Breast epithelium (tissue), 3 donors: ENCODE data around the gene INPP4A.

Source experiments
- POLR2A ChIP-seq: fragments of 450-650 bp; IDR thresholded peaks from one replicate; pipeline ENCODE4 v1.6.1; 2016; ENCODE audit warnings: antibody characterized with exemption, mild to moderate bottlenecking, moderate library complexity
- TF ChIP-seq, protein P1 (sequence below), 3 donors: fragments of 450-650 bp; IDR thresholded peaks; one replicate each; pipeline ENCODE4 v1.5.1; 2016 to 2017; ENCODE audit warnings: antibody characterized with exemption in 3 of 3, mild to moderate bottlenecking in 3 of 3, moderate library complexity in 3 of 3

DNA sequence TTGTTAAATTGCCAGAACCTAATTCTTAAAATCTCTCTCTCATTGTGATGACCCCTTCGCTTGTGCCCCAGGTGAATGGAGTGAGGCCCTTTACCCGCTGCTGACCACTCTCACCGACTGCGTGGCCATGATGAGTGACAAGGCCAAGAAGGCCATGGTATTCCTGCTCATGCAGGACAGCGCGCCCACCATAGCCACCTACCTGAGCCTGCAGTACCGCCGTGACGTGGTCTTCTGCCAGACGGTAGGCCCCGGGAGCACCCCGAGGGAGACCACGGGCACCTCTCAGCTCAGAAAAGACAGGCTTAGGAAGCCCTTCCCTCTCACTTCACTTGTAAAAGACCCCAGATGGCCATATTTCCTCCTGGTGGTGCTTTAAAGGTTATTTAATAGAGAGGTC lies 118.7 kb downstream of the INPP4A start:
- TF ChIP-seq, protein P1, sequence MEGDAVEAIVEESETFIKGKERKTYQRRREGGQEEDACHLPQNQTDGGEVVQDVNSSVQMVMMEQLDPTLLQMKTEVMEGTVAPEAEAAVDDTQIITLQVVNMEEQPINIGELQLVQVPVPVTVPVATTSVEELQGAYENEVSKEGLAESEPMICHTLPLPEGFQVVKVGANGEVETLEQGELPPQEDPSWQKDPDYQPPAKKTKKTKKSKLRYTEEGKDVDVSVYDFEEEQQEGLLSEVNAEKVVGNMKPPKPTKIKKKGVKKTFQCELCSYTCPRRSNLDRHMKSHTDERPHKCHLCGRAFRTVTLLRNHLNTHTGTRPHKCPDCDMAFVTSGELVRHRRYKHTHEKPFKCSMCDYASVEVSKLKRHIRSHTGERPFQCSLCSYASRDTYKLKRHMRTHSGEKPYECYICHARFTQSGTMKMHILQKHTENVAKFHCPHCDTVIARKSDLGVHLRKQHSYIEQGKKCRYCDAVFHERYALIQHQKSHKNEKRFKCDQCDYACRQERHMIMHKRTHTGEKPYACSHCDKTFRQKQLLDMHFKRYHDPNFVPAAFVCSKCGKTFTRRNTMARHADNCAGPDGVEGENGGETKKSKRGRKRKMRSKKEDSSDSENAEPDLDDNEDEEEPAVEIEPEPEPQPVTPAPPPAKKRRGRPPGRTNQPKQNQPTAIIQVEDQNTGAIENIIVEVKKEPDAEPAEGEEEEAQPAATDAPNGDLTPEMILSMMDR (IDR thresholded peaks at IDR 0.05): no peak
- TF ChIP-seq POLR2A: no peak
